ENCODE results near the gene GLRA3.

The GLRA3 gene

DNA sequence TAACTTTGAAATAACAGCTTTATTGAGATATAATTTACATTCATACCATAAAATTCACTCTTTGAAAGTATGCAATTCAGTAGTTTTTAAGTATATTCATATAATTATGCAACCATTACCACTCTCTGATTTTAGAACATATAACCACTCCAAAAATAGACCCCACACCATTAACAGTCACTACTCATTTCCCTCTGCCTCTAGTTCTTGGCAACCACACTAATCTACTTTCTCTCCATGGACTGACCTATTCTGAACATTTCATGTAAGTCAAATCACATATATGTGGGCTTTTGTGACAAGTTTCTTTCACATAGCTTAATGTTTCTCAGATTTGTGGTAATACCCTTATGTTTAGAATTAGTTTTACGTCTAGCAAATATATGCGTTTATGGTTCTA is 19.5 kb upstream of the GLRA3 start:
- TF ChIP-seq, protein P1, sequence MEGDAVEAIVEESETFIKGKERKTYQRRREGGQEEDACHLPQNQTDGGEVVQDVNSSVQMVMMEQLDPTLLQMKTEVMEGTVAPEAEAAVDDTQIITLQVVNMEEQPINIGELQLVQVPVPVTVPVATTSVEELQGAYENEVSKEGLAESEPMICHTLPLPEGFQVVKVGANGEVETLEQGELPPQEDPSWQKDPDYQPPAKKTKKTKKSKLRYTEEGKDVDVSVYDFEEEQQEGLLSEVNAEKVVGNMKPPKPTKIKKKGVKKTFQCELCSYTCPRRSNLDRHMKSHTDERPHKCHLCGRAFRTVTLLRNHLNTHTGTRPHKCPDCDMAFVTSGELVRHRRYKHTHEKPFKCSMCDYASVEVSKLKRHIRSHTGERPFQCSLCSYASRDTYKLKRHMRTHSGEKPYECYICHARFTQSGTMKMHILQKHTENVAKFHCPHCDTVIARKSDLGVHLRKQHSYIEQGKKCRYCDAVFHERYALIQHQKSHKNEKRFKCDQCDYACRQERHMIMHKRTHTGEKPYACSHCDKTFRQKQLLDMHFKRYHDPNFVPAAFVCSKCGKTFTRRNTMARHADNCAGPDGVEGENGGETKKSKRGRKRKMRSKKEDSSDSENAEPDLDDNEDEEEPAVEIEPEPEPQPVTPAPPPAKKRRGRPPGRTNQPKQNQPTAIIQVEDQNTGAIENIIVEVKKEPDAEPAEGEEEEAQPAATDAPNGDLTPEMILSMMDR (IDR thresholded peaks at IDR 0.05; ENCODE audit: low read depth, low read length), result no peak
- no peak for DNase-seq (ENCODE audit: extremely low read depth, low read depth)

DNA sequence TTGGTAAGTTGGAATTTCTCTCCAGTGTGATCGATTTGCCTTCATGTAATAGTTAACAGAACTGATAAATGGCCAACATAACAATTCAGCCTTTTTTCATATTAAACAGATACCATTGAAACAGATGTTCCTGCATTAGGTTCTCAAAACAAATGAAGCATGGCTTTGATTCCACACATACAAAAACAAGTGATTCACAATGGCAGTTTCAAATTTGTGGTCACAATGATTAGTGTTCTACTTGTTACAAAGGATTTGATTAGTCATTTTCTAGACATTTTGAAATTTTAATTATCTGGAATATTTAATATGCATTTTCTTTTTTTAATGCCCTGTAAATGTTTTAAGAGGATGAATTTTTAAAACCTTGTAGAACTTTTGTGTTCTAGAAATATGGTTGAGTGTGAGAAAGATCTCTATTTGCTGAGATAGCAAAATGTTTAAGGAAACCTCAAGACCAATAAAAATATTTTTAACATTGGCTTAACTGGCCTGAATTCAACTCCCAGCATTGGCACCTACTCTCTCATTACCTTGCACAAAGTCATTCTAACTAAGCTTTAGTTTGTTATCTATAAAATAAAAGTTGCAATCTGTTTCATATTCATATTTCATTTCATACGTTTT is 18.9 kb upstream of the GLRA3 start:
- TF ChIP-seq, protein P1 (IDR thresholded peaks at IDR 0.05; ENCODE audit: low read depth, low read length), result no peak
- no peak for DNase-seq (ENCODE audit: extremely low read depth, low read depth)

DNA sequence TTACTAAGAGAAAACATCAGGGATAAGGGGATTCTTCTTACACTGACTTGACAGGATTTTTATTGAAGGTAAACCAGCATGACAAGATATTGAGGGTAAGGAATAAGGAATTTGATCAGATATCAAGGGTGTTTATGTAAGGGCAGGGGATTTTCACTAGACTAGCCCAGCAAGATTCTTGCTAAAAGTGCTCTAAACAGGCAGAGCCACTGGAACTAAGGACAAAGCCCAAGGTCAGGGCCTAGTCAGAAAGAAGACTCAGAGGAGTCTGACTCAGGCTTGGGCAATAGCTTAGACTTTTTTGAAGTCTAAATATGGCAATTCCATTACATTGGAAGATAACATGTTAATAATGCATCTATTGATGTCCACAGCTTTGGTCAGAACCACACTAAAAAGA is 6.5 kb upstream of the GLRA3 start:
- DNase-seq (ENCODE audit: extremely low read depth, low read depth), result no peak
- TF ChIP-seq, protein P1 (IDR thresholded peaks at IDR 0.05; ENCODE audit: low read depth, low read length), result no peak

DNA sequence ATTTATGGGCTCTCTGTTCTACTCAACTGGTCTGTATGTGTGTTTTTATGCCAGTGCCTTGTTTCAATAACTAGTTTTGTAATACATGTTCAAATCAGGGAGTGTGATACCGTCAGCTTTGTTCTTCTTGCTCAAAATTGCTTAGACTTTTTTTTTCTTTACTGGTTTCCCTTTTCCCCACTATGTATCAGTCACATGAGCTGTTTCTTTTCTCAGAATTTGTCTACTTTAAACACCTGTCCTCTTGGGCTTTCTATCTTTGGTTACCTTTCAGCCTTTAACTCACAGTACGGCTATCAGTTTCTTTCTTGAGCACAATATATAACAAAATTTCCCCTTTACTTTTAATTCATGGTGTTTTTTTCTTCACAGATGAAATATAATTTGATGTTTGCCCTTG is 5.4 kb upstream of the GLRA3 start:
- no peak for DNase-seq (ENCODE audit: extremely low read depth, low read depth)

DNA sequence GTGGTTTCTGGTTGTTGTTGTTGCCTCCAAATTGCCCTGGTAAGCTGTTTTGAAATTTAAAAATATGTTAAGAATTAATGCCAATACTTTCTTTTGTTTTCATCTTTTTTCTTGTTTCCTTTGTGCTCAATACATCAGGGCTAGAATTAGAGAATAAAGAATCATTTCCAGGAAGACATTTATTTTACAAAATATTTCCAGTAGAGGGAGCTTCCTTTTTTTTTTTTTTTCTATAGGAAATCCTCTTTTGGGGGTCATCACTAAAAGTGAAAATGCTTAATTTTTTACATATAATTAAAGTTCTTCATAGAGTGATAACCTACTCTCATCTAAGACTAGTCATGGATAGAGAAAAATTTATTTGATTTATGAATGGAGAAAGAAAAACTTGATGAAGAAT is 2.4 kb downstream of the GLRA3 start:
- no peak for DNase-seq (ENCODE audit: extremely low read depth, low read depth)
- TF ChIP-seq, protein P1 (IDR thresholded peaks at IDR 0.05; ENCODE audit: low read depth, low read length), result no peak

More for the DNA sequence above, 5.4 kb upstream of the GLRA3 start:
- TF ChIP-seq, protein P1 (IDR thresholded peaks at IDR 0.05; ENCODE audit: low read depth, low read length), result no peak

DNA sequence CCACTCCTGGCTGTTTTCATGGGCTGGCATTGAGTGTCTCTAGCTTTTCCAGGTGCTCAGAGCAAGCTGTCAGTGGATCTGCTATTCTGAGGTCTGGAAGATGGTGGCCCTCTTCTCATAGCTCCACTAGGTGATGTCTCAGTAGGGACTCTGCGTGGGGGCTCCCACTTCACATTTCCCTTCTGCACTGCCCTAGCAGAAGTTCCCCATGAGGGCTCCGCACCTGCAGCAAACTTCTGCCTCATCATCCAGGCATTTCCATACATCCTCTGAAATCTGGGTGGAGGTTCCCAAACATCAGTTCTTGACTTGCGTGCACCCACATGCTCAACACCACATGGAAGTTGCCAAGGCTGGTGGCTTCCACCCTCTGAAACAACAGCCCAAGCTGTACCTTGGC is 13.8 kb downstream of the GLRA3 start:
- no peak for DNase-seq (ENCODE audit: extremely low read depth, low read depth)
- TF ChIP-seq, protein P1 (IDR thresholded peaks at IDR 0.05; ENCODE audit: low read depth, low read length), result no peak

DNA sequence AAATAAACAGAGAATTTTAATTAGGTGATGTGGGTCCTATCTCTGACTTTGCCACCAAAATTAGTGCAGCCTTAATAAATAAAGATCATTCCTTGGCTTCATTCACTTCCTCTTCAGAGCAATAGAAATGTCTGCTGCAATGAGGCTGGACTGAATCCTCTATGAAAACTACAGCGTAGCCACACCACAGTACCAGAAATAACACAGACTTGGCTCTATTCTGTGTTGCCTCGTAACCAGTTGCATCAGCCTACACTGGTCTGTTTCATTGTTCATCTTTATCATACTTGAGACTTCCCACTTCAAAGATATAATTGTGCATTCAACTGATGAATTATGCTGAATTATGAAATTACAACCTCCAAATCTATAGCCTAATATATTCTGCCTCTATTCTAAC is 15.8 kb downstream of the GLRA3 start:
- TF ChIP-seq, protein P1 (IDR thresholded peaks at IDR 0.05; ENCODE audit: low read depth, low read length), result no peak
- no peak for DNase-seq (ENCODE audit: extremely low read depth, low read depth)
